SW 1271 (cell line): ENCODE results near the gene PIAS3.

Source experiments
- DNase-seq, 2 experiments: peaks; one replicate each; lab custom pipeline; 2025; lab: John Stamatoyannopoulos, UW

PIAS3 gene

DNA sequence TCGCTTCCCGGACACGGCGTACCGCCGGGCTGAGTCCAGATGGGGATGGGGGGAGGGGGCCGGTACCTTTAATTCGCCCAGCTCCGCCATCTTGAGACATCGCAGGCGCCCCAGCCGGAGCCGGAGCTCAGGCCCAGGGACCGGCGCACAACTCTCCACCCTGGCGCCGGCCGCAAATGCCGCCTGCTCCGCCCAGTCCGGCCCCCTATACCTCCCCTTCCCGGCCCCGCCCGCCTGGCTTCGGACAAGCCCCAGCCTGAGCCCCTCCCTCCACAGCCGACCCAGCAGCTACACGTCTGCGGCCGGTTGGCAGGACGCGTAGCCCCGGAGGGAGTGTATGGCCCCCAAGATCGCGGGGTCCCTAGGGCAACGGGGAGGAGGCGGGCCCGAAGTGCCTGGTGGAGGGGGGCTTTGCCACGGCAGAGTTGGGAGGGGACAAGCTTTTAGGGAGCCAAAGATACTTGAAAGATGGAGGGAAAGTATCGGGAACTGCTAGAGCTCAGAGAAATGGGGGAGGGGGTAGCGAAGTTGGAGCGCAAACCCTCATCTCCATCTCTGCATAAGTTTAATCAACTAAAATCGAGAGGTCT, at the start of gene PIAS3:
Gene PIAS3, minus strand, starts transcription at position 181 of the 590 bp plus-strand sequence. Its CDS starts 91 bp downstream, at position 90.
- peak; percentile 69 to 85 for DNase-seq

DNA sequence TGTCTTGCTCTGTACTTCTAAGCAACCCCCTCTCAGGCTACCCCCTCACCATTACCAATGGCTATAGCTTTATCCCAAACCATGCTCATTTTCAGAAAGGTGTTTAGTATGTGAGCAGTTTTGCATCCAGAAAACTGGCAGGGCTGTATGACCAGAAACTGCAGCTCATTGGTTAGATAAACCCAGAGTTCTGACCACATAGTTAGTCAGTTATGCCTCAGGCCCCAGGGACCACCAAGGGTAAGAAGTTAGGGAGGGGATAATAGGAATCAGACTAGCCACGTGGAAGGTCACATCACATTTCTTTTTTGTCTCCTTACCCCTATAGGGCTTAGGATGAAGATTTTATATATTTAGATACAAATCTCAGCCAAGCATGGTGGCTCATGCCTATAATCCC, 49.8 kb upstream of the PIAS3 start:
- DNase-seq, result no peak

DNA sequence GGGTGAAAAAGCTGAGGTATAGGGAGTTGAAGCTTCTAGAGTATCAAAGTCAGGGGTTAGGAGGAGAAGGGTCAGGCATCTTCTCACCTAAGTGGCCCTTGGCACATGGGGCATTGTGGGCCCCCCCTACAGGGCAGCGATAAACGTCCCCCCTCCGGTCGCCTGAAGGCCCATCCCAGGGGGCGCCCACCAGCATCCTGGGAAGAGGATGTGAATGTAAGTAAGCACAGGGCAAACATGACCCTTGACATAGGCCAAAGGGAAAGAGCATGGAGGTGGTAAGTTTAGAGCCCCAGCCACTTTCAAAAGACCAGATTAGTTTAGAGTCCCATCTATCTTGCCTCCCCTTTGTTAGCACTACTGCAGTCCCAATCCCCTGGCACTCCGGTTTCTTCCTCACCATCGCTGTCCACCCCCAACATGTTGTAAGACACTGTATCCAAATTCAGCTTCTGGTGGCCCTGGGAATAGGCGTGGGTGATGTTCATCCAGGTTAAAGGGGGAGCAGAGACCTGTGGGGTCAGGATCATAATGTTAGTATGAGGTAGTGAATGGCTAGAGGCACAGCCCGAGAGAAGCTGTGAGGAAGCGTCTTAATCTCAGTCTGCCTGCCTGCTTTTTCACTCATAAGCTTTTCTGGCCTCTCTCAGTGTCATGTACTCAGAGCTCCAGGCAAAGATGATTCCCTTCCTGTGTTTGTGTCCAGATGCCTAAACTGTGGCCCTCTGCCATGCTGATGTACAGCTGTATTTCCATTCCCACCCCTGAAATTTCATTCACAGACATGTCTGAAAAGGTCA, 48.3 kb upstream of the PIAS3 start:
- DNase-seq, result no peak

DNA sequence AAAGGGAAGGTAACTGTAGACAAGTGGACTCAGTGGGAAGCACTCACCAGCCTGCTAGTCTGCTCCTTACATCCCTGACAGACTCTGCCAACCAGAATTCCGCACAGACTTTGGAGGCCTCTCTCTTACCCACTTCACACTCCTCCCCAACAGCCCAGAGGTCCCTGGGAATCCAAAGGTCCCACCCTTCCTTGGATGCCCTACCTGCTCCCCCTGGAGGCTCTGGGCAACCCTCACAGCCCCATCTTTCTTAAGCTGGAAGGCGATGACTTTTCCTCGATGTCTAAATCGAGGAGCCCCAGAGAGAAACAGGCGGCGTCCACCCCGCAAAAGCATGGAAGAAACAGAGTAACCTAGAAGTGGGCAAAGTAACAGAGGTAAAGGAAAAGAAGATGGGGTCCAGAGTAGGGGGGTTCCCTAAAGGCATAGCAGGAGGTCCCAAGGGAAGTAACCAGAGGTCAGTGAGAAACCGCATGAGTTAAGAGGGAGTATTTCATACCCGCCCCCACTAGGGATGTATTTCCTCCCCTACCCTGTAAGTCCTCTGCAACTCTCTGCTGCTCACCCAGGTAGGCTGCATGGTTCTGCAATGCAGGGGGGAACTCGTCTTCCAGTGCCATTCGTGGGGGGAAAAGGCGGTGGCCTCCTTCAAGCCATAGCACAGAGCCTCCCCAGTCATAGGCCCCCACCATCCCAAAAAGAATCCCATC, 42.6 kb upstream of the PIAS3 start:
- DNase-seq, result no peak

DNA sequence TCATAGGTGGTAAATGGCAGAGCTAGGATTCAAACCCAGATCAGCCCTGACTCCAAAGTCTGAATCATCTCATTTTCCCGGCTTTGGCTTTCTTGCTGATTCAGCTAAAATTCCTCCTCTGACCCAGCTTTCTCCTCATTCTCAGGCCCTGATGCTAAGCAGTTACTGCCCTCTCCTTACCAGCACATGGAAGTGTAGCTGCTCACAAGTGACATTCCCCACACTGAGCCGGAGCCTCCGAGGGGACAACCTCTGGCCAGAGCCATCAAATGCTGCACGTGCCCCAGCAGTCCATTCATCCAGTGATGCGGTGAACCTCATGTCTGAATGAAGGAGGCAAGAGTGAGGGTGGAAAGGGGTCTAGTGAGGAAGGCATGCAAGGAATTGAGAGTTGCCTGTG, 39.9 kb upstream of the PIAS3 start:
- no peak for DNase-seq

DNA sequence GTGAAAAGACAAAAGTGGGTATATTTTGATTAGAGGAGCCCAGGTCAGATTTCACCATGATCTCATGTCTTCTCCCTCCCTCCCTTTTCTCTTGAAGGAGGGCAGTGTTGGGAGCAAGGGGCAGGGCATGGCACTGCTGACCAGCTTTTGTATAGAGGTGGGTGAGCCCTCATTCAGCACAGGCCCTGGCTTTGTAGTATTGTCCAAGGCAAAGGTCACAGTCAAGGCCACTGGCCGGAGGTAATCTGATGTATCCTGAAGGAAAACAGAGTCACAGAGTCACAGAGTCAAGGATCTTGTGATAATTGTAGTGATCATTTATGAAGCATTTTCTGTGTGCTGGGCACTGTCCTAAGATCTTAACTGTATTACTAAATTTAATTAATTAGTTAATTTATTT, 39.1 kb upstream of the PIAS3 start:
- DNase-seq, result no peak

DNA sequence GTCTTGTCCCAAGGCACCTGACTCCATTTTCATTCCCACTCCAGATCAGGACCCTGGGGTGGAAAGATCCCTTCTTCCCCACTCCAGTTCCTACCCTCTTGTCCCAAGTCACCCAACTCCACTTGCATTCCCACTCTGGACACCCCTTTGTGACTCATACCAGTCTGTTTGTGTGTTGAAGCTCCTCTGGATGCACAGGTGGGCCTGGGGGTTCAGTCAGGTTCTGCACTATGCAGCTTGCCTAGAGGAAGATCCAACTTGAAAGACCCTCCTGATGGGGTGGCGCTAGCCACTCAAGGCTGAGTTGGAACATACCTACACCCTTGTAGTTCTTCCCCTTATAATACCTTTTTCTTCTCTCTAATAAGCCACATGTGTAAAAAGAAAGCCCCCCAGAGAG, 36.6 kb upstream of the PIAS3 start:
- DNase-seq, result no peak

DNA sequence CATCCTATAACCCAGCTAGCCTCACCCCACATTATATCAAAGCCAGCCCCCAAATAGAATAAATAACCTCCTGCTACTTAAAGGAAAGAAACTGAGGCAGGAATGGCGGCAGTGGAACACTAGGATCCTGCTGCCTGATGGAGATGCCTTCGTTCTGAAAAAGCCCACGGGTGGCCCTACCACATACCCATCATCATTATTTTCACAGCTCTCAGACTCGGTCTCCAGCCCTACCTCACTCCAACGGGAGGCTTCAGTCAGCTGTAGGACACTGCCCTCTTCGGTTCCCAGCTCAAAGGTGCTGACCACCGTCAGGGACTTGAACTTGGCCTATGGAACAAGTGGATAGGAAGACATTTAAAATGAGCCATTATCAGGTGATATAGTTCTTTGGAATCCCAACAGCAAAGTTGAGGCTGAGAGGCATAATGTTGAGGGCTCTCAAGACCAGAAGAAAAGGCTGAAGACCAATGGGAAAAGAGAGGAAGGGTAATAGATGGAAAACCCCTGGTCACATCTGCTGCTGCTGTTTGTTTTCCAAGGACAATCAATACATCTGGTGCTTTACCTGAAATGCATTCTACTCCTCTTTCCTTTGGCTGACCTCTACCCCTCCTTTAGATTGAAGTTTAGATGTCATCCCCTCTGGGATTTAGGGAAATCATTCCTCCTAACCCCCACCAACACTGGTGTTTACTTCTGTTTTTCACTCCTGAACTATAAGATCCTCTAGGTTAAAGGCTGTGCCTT, 34.6 kb upstream of the PIAS3 start:
- DNase-seq, result no peak

DNA sequence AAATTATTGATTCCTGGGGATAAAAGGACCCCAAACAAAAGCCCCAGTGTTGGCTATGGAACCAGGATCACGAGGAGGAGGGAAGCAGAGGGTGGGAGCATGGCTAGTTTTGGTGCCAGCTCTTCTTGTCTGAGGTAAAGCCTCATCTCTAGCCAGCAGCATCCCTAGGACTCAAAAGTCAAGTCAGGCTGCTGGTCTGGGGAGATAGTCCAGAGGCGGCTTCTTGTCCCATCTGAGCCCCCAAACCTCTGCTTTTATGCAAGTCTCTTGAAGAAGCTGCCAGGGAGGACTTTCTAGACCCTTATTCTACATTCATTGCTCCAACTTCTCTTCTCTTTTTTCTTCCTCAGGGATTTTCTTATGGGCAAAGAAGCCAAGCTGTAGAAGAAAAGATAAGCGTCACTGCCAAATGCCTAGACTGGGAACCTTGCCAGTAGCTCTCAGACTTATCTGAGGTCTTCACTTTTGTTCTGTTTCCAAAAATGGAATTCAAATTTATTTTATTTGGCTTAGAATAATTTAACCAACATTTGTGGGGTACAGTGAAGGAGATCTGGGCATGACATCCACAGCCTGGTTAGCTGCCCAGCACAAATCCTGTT, 33.7 kb upstream of the PIAS3 start:
- no peak for DNase-seq

DNA sequence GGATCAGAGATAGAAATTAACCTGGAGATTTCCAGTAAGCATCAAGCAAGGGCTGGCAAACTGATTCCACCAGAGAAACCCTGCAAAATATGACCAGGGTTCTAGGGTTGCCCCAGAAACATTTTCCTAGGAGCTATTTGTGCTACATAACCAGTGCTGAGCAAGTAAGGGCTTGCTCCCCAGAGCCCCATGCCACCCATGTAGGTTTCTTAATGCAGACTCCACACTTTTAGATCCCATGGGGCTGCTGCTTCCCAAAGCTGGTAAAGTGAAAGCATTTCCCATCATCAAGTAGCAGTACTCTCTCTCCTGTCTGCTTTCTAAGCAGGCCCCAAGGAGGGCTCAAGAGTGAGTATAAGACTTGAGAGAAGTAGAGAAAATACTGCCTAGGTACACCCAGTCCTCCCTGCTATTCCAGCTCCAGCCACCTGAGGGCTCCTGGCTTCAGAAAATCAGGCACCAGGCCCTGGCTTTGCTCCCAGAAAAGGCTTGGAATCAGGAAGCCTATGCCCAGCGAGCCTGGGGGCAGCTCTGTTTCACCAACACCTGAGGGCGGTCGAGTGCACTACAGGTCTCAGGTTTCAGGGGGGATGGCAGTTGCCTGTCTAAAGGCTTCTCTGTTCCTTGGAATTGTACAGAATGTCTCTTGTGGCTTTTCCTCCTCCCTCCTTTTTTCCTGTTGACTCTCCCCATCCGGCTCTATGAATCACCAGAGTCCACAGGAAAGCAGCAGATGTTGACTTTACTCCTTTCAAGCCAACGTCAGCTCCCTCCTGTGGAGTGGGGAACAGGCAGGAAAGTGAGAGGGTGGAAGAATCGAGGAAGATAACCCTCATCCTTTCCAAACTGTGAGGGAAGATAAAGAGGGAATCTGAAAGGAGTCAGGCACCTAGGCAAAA, 33.0 kb upstream of the PIAS3 start:
- DNase-seq, result peak; percentile 96 to 99

DNA sequence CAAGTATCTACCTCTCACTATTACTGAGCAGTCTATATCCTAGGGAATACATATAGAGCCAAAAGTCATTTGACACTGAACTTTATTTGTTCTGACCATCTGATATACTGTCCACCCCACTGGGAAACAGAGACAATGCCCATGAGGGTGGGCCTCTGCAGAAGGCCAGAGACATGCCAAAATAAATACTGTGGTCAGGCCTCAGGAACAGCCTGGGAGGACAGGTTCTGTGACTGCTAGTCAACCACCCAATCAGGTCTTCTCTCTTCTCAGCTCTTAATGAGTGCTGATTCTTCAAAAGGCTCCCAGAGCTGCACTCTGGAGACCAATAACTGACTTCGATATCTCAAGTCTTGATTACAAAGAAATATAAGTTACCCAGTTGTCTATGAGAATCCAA, 32.3 kb upstream of the PIAS3 start:
- no peak for DNase-seq

DNA sequence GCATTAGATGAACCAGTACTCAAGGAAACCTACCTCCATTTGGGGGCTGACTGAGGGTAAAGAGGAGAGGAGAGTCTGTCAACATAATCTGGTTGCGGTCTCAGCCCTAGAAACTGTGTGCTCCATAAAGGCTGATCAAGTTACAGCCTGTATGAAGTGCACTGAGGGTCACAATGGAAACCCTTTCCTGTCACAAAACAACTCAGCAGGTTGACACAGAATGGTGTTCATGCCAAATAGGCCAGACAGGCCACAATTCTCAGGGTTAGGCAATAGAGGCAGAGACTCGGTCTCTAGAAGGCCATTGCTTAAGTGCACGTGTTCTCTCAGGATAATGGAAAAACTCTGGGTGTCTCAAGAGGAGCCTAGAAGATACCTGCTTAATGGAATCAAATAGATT, 30.8 kb upstream of the PIAS3 start:
- no peak for DNase-seq

DNA sequence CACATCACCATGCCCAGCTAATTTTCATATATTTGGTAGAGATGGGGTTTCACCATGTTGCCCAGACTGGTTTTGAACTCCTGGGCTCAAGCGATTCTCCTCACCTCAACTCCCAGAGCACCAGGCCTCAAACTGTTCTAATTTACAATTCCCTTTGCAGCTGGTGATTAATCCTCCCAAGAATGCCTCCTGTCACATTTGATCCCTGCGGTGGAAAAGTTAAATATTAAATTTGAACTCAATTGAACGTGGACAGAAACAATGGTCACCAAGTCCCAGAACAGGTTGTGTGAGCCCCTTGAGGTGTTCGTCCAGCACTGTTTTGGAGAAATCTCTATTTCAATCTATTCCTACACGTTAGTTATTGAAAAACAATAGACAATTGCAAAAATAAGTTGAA, 28.8 kb upstream of the PIAS3 start:
- no peak for DNase-seq

DNA sequence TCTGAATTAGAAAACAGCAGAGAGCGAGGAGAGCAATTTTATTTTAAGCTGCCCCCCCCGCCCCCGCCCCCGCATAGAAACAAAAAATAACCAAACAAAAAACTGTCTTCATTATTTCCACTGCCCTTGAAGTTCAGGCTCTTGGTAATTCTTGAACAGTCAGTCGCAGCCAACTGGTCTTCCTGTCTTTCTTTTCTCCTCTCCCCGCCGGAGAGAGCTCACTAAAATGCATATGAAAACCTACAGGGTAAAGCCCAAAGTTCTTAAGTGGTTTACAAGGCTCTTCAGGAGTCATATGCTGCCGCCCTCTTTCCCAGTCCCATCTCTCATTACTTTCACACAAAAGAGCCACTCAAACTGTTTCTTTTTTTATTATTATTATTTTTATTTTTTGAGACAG, 27.9 kb upstream of the PIAS3 start:
- no peak for DNase-seq

DNA sequence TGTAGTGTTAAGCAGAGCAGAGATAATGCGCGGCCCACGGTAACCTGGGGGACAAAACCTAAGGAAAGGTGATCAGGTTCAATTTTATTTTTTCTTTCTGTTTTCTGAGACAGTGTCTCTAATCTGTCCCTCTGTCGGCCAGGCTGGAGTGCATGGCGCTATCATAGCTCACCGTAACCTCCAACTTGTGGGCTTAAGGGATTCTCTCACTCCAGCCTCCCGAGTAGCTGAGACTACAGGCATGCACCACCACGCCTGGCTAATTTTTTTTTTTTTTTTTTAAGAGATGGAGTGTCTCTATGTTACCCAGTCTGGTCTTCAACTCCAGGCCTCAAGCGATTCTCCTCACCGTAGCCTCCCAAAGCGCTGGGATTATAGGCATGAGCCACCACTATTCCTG, 27.5 kb upstream of the PIAS3 start:
- DNase-seq, result no peak

DNA sequence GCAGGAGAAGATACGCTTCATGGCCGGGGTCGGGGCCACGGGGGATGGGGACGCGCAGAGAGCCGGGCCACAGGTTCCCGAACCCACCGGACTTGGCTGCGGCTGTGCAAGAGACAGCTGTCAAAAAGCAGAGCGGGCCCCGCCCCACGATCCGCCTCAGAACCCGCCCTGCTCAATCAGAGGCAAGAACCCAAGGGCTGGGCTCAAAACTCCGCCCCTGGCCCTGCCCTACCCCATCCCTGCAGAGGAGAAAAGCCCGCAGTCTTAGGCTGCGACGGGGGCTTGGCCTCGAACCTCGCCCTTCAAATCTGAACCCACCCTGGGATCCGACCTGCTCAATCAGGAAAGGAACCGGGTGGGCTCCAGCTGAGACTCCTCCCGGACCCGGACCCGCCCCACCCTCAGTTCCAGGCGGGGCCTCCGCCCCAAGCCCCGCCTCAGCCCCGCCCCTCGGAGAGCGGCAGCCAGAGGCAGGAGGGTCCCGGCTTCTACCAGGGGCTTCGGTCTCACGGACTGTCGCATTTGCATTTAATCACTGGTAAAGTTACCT, 26.9 kb upstream of the PIAS3 start, which contains the start of gene ANKRD35:
Gene ANKRD35, minus strand, starts transcription at position 129 of the 550 bp plus-strand sequence. Its CDS starts 108 bp downstream, at position 21.
- DNase-seq, result peak in 1 of 2 experiments; percentile 35

DNA sequence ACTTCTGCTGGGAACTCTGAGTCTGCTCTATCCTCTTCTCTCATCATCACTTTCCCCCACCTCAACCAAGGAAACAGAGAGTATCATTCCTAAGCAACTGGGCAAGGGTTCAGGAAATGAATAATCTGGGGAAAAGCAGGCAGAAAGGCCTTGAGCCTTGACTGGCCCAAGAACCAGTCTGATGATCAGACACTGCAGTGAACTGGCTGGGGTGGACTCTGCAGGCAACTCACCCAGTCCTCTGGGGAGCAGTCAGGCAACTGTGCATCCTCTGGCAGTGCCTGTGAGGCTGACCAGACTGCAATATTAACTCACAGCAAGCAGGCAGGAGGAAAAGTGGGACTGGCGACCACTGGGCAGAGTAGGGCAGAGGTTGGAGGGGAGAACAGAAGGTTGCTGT, 25.8 kb upstream of the PIAS3 start:
- DNase-seq, result no peak

DNA sequence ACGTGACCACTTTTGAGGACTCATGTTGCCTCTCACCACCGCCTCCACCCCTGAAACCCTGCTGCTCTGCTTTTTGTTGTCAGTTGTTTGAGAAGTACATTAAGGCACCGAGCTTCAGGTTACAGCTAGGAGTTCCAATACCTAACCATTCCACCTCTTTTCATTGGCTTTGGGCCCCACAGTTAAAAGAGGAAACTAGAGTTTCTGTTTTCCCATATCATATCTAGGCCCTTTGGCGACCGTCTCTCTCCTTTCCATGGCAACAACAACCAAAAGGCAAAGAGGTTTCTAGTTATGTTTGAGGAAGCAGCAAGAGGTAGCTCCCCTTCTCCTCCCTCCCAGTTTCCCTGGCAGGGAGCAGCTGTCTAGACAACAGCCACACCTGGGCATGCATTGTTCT, 20.9 kb upstream of the PIAS3 start:
- no peak for DNase-seq

DNA sequence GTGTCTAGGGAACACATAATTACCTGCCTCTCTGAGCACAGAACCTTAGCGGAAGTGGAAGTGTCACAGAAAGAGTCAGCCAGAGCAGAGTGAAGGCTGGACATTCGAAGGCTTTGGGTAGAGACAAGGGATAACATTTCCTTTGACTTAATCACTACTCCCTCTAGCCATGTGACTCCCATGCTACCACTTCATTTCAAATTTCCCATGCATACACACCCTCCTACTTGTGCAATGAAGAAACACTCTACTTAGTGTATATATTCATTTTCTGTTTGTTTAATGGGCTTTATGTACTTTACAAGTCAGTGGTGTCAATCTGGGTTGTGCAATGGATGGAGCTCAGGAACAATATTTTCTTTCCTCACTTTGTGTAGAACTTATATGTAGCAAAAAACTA, 19.8 kb upstream of the PIAS3 start:
- DNase-seq, result no peak

DNA sequence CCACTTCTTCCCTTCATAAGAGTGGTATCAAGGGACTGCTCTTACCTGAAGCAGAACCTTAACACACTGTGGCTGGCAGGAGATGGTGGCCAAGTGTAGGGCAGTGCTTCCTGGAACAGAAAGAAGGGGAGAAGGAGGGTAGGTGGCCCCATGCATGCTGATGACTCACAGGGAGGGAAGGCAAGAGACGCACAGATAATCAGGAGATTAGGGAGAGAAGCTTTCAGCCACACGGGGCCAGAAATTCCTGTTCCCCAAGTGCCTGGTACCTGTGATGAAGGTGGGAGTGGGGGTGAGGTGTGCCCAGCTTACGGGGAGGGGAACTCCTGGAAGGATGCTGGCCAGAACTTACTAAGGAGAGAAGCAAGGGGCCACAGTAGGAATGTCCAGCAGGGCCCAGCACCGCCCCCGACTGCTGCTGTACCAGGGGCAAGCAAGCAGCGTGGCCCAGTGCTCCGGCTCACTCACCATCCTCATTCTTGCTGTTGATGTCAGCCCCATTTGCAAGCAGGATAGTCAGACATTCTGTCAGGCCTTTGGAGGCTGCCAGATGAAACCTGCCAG, 19.1 kb upstream of the PIAS3 start:
- DNase-seq, result no peak
